Glomerular visceral epithelial cell (primary cell): Measurements from ENCODE around the gene DRAXIN.

Experiments
- DNase-seq: peaks from one replicate; pipeline ENCODE4 v3.0.0-alpha.2; 2016; ENCODE audit errors: extremely low spot score

The DRAXIN gene

GRCh38 chr1:11688506-11688905 is 3.0 kb upstream of the DRAXIN start:
- no peak for DNase-seq

- no peak for DNase-seq
These were observed 861 bp upstream of the DRAXIN start for GRCh38 chr1:11690397-11691301.

GRCh38 chr1:11691928-11692711 is 610 bp downstream of the DRAXIN start:
- DNase-seq, result no peak

GRCh38 chr1:11693024-11693590 is 1.6 kb downstream of the DRAXIN start:
- DNase-seq, result peak; percentile 88

GRCh38 chr1:11693917-11694316 is 2.4 kb downstream of the DRAXIN start:
- no peak for DNase-seq

- no peak for DNase-seq
These were observed 4.4 kb downstream of the DRAXIN start for GRCh38 chr1:11695861-11696260.

GRCh38 chr1:11697188-11697892 is 5.8 kb downstream of the DRAXIN start:
- DNase-seq, result no peak

GRCh38 chr1:11697893-11698210 is 6.3 kb downstream of the DRAXIN start:
- DNase-seq, result no peak

GRCh38 chr1:11700601-11701467 is 9.3 kb downstream of the DRAXIN start:
- no peak for DNase-seq

GRCh38 chr1:11701551-11701961 is 10.0 kb downstream of the DRAXIN start:
- no peak for DNase-seq

- DNase-seq, result no peak
These were observed 10.7 kb downstream of the DRAXIN start for GRCh38 chr1:11701981-11702803.

- no peak for DNase-seq
These were observed 12.1 kb downstream of the DRAXIN start for GRCh38 chr1:11703357-11704193.

GRCh38 chr1:11704194-11704529 is 12.7 kb downstream of the DRAXIN start:
- DNase-seq, result no peak

GRCh38 chr1:11704691-11705475 is 13.4 kb downstream of the DRAXIN start:
- DNase-seq, result no peak

- no peak for DNase-seq
These were observed 14.1 kb downstream of the DRAXIN start for GRCh38 chr1:11705596-11705995.

GRCh38 chr1:11706292-11706691 is 14.8 kb downstream of the DRAXIN start:
- DNase-seq, result no peak

- no peak for DNase-seq
These were observed 16.2 kb downstream of the DRAXIN start for GRCh38 chr1:11707621-11708276.
